ENCODE measurements around the gene CBX7. TPM values are rescaled to one million over a fixed set of nuclear protein-coding genes. Genes with fewer than 3 reads are reported as not detected.

The CBX7 gene
- total RNA-seq, result 1.0 and 25.2 TPM in 2 replicates

DNA sequence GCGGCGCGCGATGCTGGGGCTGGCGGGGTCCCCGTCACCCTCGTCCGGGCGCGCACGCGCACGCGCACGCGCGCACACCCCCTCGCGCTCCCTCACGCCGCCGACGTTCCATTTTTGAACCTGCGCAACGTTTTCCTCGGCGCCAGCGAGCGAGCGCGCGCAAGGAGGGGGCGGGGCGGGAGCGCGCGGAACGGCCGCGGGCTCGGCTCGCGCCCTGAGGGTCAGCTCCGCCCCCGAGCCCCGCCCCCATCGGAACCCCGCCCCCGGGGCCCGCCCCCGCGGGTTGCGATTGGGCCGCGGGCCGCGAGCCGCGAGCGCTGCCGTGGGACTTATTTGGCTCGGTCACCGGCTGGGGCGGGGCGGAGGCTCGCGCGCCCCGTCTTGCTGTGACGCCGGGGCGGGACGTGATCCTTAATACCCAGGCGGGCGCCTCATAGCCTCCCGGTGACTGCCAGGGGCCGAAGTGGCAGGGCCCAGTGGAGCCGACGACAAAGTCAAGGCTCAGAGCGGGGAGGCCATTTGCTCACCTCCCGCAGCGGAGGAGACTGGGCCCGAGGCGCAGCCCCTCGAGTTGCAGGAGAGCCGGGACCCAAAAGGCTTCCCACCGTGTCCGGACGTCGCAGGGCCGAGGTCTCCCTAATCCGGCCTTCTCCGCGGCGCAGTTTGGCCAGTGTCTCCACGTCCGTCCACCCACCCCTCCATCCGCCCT lies at the start of gene CBX7:
Gene CBX7 (minus strand): TSS at position 170 of the 709 bp plus-strand sequence. CDS start 236 bp downstream, outside the sequence.

DNA sequence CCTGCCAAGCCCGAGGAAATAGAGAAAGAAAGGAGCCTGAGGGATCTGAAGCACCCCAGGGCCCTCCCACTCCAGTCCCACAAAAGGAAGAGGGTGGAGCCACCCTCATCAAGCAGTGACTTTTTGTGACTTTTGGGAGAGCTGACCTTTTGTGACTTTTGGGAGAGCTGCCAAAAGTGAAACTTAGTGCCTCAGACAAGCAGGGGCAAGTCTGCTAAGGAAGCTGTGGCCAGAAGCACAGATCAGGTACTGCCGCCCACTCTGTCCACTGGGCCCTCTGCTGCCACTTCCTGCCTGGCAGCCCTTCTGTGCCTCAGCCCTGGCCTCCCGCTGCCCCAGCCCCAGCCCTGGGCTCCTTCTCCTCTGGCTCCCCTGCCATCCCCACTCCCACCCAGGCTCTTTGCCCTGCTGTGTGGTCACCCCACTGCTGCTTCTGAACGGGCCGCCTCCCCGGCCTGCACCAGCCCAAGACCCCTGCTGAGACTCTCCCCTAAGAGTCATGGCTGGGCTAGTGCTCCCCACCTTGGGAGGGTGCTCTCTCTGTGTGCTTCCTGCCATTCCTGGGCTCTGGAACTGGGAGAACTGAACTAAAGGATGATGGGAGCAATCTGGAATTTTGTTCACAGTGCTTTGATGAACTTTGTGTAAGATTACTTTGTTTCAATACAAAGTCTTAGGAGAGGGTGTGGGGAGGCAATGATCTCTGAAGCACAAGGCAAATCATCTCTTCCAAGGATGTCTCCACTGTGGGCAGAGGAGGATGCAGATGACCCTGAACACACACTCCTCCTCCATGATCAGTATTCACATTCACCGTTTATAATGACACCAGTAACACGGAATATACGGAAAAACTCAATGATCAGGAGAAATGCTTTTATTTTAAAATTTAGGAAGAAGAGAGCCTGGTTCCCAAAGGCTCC lies 55.1 kb downstream of the CBX7 start, which contains the start of gene APOBEC3H:
Gene APOBEC3H (plus strand): TSS at position 147 of the 923 bp plus-strand sequence. CDS start 3,035 bp downstream, outside the sequence.

Other genes starting within 250 kb of the CBX7 start
- not detected in 2 replicates for gene APOBEC3A, start 195.1 kb downstream of the CBX7 start, total RNA-seq
- gene APOBEC3B, start 170.3 kb downstream of the CBX7 start, total RNA-seq, result 9.7 and 31.5 TPM in 2 replicates
- gene APOBEC3C, start 138.4 kb downstream of the CBX7 start, total RNA-seq, result 26.5 and 31.0 TPM in 2 replicates
- 1.7 and 3.0 TPM in 2 replicates for gene APOBEC3D, start 131.6 kb downstream of the CBX7 start, total RNA-seq
- 3.9 and 5.5 TPM in 2 replicates for gene APOBEC3F, start 111.8 kb downstream of the CBX7 start, total RNA-seq
- 13.0 and 13.6 TPM in 2 replicates for gene APOBEC3G, start 75.4 kb downstream of the CBX7 start, total RNA-seq
- 0.16 TPM in 1 of 2 replicates, not detected in the other for gene APOBEC3H, start 55.4 kb downstream of the CBX7 start, total RNA-seq
- gene PDGFB, start 92.3 kb upstream of the CBX7 start, total RNA-seq, result 3.1 and 9.2 TPM in 2 replicates
- gene RPL3, start 166.9 kb upstream of the CBX7 start, total RNA-seq, result 2,696 and 3,597 TPM in 2 replicates
- gene SYNGR1, start 197.3 kb upstream of the CBX7 start, total RNA-seq, result 6.5 and 6.7 TPM in 2 replicates
- gene TAB1, start 247.1 kb upstream of the CBX7 start, total RNA-seq, result 18.9 and 30.4 TPM in 2 replicates